NCI-H128 (cell line): ENCODE measurements around the gene HAND1.

Experiments
- DNase-seq: peaks from one replicate; lab custom pipeline; 2025; ENCODE audit not compliant: unreplicated experiment; lab: John Stamatoyannopoulos, UW

Gene HAND1

DNA sequence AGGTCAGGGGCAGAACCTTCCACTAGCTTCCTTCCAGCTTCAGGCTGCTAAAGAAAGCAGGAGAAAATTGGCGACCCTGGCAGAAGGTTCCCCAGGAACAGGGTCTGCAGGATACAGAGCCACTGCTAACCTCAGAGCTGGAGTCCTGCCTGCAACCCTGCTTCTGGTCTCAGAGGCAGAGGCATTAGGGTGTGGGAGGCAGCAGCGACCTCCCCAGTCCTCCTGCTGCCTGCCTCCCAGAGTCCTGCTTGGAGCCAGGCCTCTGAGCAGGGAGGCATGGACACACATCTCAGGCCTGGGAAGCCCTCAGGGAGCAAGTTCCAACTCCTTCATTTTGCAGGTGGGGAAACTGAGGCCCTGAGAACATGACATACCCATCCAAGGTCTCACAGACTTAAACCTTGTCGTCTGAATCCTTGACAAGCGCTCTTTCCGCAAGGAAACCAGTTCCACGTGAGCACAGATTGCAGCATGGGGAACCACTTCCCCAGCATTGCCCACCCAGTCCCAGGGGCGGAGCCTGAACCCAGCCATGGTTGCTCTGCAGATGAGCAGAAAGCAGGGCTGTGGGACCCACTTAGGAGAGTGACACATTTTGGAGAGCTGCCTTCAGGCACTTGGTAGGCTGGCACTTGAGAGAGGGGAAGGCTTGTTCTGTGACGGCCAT lies 28.2 kb upstream of the HAND1 start:
- no peak for DNase-seq

DNA sequence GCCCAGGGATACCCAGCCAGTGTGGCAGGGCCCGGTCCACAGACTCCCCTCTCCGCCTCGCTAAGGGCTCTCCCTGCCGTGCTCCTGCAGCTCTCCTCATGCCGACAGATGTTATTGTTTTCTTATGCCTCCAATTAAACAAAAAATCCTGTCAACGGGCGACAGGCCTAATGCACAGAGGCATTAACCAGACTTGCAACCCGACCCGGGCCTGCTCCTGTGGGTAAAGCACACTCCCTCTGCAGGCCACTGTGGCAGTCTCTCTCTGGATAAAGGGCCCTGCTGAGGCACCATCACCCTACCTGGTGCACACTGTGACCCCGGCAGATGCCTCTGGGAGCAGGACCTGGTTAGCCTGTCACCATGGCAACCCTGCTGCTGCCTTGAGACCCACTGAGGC lies 27.5 kb upstream of the HAND1 start:
- peak; percentile 9 for DNase-seq

DNA sequence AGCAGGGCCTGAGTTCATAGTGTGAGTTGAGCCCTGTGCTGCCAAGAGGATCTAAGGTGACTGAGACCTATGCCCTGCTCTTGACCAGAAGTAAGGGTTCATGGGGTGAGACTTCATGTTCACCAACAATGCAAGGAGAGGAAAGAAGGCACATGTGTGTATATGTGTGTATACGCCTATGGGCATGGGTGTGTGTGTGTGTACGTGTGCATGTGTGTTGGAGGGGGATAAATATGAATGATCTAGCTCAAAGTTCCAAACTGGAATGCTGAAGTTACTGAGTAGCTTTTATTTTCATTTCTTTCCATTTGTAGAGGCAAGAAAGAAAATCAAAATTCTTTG lies 25.6 kb upstream of the HAND1 start:
- no peak for DNase-seq

DNA sequence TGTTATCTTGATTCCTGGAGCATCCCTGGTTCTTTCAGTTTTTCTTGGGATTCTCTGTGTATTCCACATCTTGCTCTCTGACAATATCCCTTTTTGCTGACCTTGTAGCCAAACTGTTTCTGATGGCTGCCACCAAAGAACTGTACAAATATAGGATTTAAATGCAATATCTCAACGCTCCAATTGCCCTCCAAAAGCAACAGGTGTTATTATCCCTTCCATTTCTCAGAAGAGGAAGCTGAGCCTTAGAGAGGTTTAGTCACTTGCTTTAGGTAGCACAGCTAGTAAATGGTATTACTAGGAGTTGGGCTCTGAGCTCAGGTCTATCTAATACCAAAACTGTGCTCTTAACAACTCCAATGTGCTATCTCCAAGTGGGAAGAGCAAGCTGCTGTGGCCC lies 24.2 kb upstream of the HAND1 start:
- DNase-seq = no peak

DNA sequence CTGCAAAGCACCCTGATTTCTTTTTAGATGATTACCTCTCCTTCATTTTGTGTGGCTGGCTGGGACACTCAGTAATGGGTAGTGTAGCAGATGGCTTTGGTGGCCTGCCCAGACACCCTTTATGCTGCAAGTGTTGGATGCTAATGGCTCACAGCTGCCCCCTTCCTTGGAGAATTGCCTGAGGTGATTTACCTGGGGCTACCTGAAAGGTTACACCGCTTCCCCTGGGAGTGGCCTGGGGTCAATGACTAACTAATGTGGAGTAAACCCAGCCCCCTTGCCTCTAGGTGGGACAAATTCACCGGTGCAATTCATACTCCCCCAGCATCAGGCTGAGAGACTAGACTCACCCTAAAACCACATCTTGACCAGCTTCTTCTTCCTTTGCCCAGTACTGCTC lies 23.5 kb upstream of the HAND1 start:
- DNase-seq = no peak

GRCh38 chr5:154498994-154499393 lies 21.0 kb upstream of the HAND1 start:
- DNase-seq = no peak

DNA sequence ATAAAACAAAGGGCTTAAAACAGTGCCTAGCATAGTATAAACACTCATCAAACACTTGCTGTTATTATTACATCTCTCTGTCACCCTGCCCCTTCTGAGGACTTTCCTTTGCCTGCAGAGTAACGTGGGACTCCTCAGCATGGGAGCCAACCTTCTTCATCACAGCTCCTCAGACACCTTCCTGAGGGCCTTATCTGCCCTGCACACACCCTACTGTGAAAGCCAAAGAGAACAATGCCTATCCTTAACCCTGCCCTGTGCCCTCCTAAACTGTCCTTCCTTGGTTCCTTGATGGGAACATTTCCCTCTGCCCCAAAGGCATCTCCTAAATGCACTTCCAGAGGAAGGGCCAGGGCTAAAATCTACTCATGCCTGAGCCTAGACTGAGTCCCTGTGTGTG lies 20.6 kb upstream of the HAND1 start:
- DNase-seq = no peak

GRCh38 chr5:154494036-154494435 lies 16.0 kb upstream of the HAND1 start:
- no peak for DNase-seq

- no peak for DNase-seq
Observed at GRCh38 chr5:154493274-154493673, 15.2 kb upstream of the HAND1 start.

- DNase-seq = no peak
Observed at GRCh38 chr5:154491941-154492340, 13.9 kb upstream of the HAND1 start.

DNA sequence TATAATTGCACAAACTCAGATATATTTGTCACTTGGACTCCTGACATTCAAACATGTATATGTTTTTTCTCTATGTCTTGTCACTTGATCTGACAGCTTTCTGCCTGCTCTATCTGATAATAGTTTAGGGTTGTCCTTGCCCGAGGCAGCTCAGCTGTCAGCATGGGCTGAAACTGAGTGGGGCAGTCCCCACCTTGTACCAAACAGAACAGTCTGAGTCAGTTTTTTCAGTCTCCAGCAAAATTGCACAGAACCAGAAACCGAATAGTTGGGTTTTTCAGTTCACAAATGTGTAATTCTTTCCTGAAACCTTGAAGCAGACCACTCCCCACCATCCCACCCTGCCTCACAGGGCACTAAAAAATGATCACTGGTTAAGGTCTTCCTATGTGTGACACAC lies 9.5 kb upstream of the HAND1 start:
- DNase-seq = no peak

GRCh38 chr5:154486427-154486866 lies 8.4 kb upstream of the HAND1 start:
- peak; percentile 65 for DNase-seq

GRCh38 chr5:154485850-154486426 lies 7.9 kb upstream of the HAND1 start:
- DNase-seq = peak; percentile 11

DNA sequence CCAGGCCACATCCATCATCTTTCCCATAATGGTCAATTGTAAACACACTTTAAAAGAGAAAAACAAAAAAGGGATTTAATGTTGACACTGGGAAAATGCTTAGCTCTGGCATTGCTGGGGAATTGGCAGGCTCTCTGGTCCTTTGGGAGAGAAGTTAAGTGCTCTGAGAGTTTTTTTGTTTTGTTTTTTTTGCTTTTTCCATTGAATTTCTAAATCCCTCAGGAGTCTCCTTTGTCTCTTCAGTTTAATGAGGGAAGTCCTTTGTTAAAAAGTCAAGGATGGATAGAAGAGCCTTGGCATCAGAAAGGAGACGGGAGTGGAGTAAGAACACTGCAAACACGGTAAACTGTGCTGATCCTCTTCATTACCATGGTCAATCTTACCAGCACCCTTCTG lies 7.1 kb upstream of the HAND1 start:
- peak; percentile 10 for DNase-seq

- no peak for DNase-seq
Observed at GRCh38 chr5:154484393-154485095, 6.5 kb upstream of the HAND1 start.

DNA sequence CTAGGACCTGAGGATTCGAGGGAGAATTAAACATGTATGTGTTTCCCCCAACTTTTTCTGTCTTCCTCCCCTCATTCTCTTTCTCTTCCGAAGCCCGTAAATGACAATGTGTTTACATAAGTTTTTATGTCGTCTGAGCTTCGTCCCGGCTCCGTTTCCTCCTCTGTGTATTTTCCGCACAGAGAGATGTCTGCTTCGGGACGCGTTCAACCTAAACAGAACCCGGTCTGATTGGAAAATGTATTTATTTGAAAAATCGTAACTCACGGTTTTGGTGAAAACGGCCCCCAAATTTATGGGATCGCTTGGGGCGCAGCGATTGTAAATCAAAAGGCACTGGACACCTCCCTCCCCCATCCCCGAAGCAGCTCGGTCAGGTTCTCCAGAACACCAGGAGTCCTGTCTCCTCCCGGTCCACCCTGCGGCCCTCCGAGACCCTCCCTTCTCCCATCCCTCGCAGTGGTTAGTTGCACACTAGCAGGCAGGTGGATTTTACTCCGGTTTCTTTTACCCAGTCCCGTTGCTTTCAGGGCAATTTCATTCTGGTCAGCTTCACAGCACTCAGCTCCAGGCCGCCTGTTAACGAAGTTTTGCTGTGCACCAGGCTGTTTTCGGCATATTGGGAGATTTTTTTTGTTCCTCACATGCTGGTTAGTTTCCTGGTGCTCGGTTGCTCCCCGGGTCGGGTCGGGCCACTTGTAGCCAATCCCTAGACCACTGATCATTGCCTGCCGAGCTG lies 5.8 kb upstream of the HAND1 start:
- DNase-seq = no peak

DNA sequence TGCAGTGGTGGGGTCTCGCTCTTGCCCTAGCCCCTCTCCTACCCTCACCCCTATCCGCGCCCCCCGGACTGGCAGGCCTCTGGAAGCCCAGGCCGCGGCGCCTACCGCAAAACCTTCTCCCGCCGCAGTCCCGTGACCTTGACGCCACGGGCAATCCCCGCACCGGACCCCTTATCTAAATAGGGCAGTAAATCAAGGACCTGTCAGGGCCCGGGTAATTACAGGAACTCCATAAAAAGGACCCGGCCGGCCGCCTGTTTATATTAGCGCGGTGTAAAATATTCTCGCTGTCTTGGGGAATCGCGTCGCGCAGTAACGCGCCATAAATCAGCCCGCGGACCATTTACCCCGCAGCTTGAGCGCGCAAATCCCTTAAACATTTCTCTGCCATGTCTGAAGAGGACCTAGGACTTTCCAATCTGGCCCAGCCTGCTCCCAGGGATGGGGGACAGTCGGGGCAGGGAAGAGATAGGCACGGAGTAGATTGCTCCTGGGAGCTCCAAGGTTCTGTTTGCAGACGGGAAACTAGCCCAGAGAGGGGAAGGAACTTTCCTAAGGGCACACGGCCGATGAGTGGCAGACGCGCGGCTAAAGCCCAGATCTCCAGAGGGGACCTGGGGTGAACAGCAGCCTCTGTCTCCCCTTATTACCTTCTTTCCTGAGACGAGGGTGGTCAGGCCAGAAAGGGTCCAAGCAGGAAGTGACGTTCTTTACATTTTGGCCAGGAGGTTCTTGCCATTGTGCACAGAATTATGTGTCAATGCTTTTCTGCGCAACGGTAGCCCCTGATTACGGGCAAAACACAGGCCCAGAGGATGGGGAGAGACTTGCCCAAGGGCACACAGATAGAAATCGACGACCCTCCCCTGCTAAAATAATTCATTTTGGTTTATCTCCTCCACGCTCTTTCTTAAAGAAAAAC lies 4.8 kb upstream of the HAND1 start:
- DNase-seq = no peak

DNA sequence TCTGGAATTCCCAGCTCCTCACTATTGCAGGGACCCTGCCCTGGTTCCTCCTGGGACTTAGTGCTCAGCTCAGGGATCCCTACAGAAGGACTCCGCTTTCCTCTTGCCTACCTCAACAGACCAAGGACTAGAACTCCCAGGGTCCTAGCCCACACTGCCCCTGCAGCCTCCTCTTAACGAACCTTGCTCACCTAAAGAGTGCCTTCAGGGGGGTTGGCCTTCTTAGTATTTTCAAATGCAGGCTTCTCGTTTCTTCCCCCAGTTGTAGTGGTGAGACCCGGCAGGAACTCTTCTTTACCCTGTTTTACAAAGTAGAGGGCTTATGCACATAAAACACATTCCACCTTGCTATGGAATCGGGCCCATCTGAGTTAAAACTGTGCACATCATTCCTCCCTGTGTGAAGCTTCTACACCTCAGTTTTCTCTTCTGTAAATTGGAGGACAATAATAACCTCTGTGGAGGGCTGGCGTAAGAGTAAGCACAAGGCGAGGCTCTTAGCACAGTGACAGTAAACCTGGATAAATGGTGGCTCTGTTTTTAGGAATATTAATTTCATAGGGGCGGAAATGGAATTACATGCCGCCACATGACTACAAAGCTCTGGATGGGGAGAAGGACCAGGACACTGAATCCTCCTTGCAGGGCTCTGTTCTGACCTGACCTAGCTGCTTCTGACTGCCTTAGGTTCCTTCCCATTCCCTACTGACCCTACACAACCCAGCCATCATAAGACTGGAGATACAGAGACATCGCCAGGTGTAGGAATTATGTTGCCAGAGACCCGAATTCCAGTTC lies 3.8 kb upstream of the HAND1 start:
- DNase-seq = no peak

- no peak for DNase-seq
Observed at GRCh38 chr5:154480847-154481246, 2.8 kb upstream of the HAND1 start.
